Type B pancreatic cell (in vitro differentiated cells): Measurements from ENCODE around the gene ENTPD8. TPM values are rescaled to one million over a fixed set of nuclear protein-coding genes. Genes with fewer than 3 reads are reported as not detected.

Source experiments
- DNase-seq: peaks from one replicate; pipeline ENCODE4 v3.0.0; 2021; ENCODE audit warnings: mixed read lengths; ENCODE audit not compliant: unreplicated experiment; ENCODE audit errors: extremely low spot score
- H3K27ac Mint-ChIP-seq: 2 replicates; pipeline ENCODE4 v1.8.0; 2021; ENCODE audit warnings: mild to moderate bottlenecking, mixed read lengths
- H3K27me3 Mint-ChIP-seq: 2 replicates; pipeline ENCODE4 v1.8.0; 2021; ENCODE audit warnings: mixed read lengths
- H3K36me3 Mint-ChIP-seq: 2 replicates; pipeline ENCODE4 v1.8.0; 2021; ENCODE audit warnings: mixed read lengths
- H3K4me1 Mint-ChIP-seq: one replicate; pipeline ENCODE4 v1.8.0; 2021; ENCODE audit warnings: mixed read lengths; ENCODE audit not compliant: unreplicated experiment
- H3K4me3 Mint-ChIP-seq: 2 replicates; pipeline ENCODE4 v1.8.0; 2021; ENCODE audit warnings: mild to moderate bottlenecking, mixed read lengths
- H3K9me3 Mint-ChIP-seq: 2 replicates; pipeline ENCODE4 v1.8.0; 2021; ENCODE audit warnings: mixed read lengths
- CTCF ChIP-seq: fragments of 200-600 bp; sonication (generic); conservative IDR thresholded peaks from 2 replicates; pipeline ENCODE4 v1.5.0; 2021; ENCODE audit warnings: antibody characterized with exemption, mild to moderate bottlenecking
- total RNA-seq: library from RNA; stranded (reverse); gene quantifications from 2 replicates; pipeline ENCODE4 v1.2.1, GENCODE V29; 2021; ENCODE audit warnings: low replicate concordance

The ENTPD8 gene
- total RNA-seq, 1 donor from 2014 or later: 2.1 TPM

GRCh38 chr9:137430723-137431415 lies 10.3 kb downstream of the ENTPD8 start:
- H3K27me3 Mint-ChIP-seq: no peaks in the 10 kb centered on the region
- H3K36me3 Mint-ChIP-seq: no peaks in the 10 kb centered on the region
- no peaks in the 10 kb centered on the region for H3K4me1 Mint-ChIP-seq
- no peak for TF ChIP-seq CTCF
- H3K27ac Mint-ChIP-seq: no peak overlapping the region
- H3K4me3 Mint-ChIP-seq: no peak overlapping the region
- no peak for DNase-seq
- H3K9me3 Mint-ChIP-seq: no peaks in the 10 kb centered on the region

GRCh38 chr9:137429974-137430722 lies 11.0 kb downstream of the ENTPD8 start:
- Mint-ChIP-seq H3K27ac (no peak overlapping the region), H3K36me3 (no peaks in the 10 kb centered on the region), H3K27me3 (no peaks in the 10 kb centered on the region), H3K9me3 (no peaks in the 10 kb centered on the region), H3K4me1 (no peaks in the 10 kb centered on the region), H3K4me3 (no peak overlapping the region)
- TF ChIP-seq CTCF: no peak
- DNase-seq: no peak

- H3K27ac Mint-ChIP-seq: no peak overlapping the region
Observed at GRCh38 chr9:137429546-137429890, 11.6 kb downstream of the ENTPD8 start.

GRCh38 chr9:137428841-137429545 lies 12.2 kb downstream of the ENTPD8 start:
- H3K27me3 Mint-ChIP-seq: no peaks in the 10 kb centered on the region
- H3K36me3 Mint-ChIP-seq: no peaks in the 10 kb centered on the region
- peaks cover 8% of the 10 kb centered on the region for H3K4me1 Mint-ChIP-seq
- DNase-seq: no peak
- no peak for TF ChIP-seq CTCF
- H3K27ac Mint-ChIP-seq: no peak overlapping the region
- H3K4me3 Mint-ChIP-seq: no peak overlapping the region
- H3K9me3 Mint-ChIP-seq: no peaks in the 10 kb centered on the region

More at GRCh38 chr9:137429546-137429890, 11.6 kb downstream of the ENTPD8 start:
- no peak for TF ChIP-seq CTCF
- DNase-seq: no peak
- H3K27me3 Mint-ChIP-seq: no peaks in the 10 kb centered on the region
- H3K4me3 Mint-ChIP-seq: no peak overlapping the region
- no peaks in the 10 kb centered on the region for H3K36me3 Mint-ChIP-seq
- no peaks in the 10 kb centered on the region for H3K9me3 Mint-ChIP-seq
- H3K4me1 Mint-ChIP-seq: peaks cover 6% of the 10 kb centered on the region

DNA sequence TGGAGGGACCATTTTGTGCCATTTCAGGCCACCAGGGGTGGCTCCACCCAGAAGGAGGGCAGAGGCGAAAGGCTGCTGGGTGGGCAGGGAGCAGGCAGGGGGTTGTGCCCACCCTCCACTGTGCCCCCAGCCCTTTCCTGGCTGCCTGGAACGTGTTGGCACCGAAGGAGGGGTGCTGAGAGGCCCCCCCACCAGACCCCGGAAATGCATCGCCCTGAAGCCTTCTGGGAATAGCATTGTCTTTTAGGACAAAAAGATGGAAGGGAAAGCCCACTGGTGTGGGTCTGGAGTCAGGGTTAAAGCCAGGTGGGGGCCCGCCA lies 12.9 kb downstream of the ENTPD8 start:
- Mint-ChIP-seq H3K4me3 (no peak overlapping the region), H3K36me3 (no peaks in the 10 kb centered on the region), H3K4me1 (peaks cover 8% of the 10 kb centered on the region), H3K9me3 (no peaks in the 10 kb centered on the region), H3K27ac (no peak overlapping the region), H3K27me3 (no peaks in the 10 kb centered on the region)
- no peak for DNase-seq
- TF ChIP-seq CTCF: no peak
